Measurements from ENCODE around the gene GALNT9.

Gene GALNT9

GRCh38 chr12:132194556-132194955 is 134.8 kb downstream of the GALNT9 start:
- no peak for DNase-seq

- no peak for DNase-seq
Measured at GRCh38 chr12:132194056-132194455, 135.3 kb downstream of the GALNT9 start.

- DNase-seq, result no peak
Measured at GRCh38 chr12:132191715-132192553, 137.5 kb downstream of the GALNT9 start.

- DNase-seq, result no peak
Measured at GRCh38 chr12:132190834-132191500, 138.4 kb downstream of the GALNT9 start.

GRCh38 chr12:132190012-132190755 is 139.2 kb downstream of the GALNT9 start:
- peak; percentile 47 for DNase-seq

GRCh38 chr12:132189378-132190011 is 139.9 kb downstream of the GALNT9 start:
- DNase-seq, result peak; percentile 93

GRCh38 chr12:132188916-132189325 is 140.5 kb downstream of the GALNT9 start:
- no peak for DNase-seq

- DNase-seq, result no peak
Measured at GRCh38 chr12:132188451-132188901, 140.9 kb downstream of the GALNT9 start.

GRCh38 chr12:132187646-132188450 is 141.5 kb downstream of the GALNT9 start:
- DNase-seq, result no peak

- DNase-seq, result no peak
Measured at GRCh38 chr12:132186857-132187620, 142.3 kb downstream of the GALNT9 start.

- DNase-seq, result no peak
Measured at GRCh38 chr12:132186208-132186856, 143.1 kb downstream of the GALNT9 start.

- DNase-seq, result no peak
Measured at GRCh38 chr12:132185705-132186104, 143.7 kb downstream of the GALNT9 start.

- DNase-seq, result no peak
Measured at GRCh38 chr12:132182711-132183365, 146.6 kb downstream of the GALNT9 start.

GRCh38 chr12:132182206-132182710 is 147.1 kb downstream of the GALNT9 start:
- DNase-seq, result no peak

GRCh38 chr12:132181570-132182200 is 147.7 kb downstream of the GALNT9 start:
- no peak for DNase-seq

GRCh38 chr12:132180648-132181546 is 148.5 kb downstream of the GALNT9 start:
- no peak for DNase-seq

GRCh38 chr12:132179431-132180362 is 149.7 kb downstream of the GALNT9 start:
- no peak for DNase-seq

Data from NCI-H226 (cell line).